ENCODE measurements around the gene NTNG1.

The NTNG1 gene

GRCh38 chr1:107394301-107394700, 253.5 kb downstream of the NTNG1 start:
- in situ Hi-C loops (cut with MboI; ENCODE audit: low sequenced_read_pairs, unreplicated experiment): no loop called here
- no peak for TF ChIP-seq CTCF (IDR thresholded peaks at IDR 0.05; ENCODE audit: borderline replicate concordance, control extremely low read depth, extremely low read depth, insufficient read depth, missing control alignments)
- DNase-seq (ENCODE audit: low spot score): no peak

GRCh38 chr1:107401704-107402103, 260.9 kb downstream of the NTNG1 start:
- in situ Hi-C loops (cut with MboI; ENCODE audit: low sequenced_read_pairs, unreplicated experiment): no loop called here
- no peak for TF ChIP-seq CTCF (IDR thresholded peaks at IDR 0.05; ENCODE audit: borderline replicate concordance, control extremely low read depth, extremely low read depth, insufficient read depth, missing control alignments)
- DNase-seq (ENCODE audit: low spot score): no peak

- no peak for DNase-seq (ENCODE audit: low spot score)
- in situ Hi-C loops (cut with MboI; ENCODE audit: low sequenced_read_pairs, unreplicated experiment): no loop called here
- TF ChIP-seq CTCF (IDR thresholded peaks at IDR 0.05; ENCODE audit: borderline replicate concordance, control extremely low read depth, extremely low read depth, insufficient read depth, missing control alignments): no peak
These were observed 263.9 kb downstream of the NTNG1 start for GRCh38 chr1:107404756-107405155.

GRCh38 chr1:107405236-107405635, 264.4 kb downstream of the NTNG1 start:
- no peak for DNase-seq (ENCODE audit: low spot score)
- in situ Hi-C loops (cut with MboI; ENCODE audit: low sequenced_read_pairs, unreplicated experiment): no loop called here
- no peak for TF ChIP-seq CTCF (IDR thresholded peaks at IDR 0.05; ENCODE audit: borderline replicate concordance, control extremely low read depth, extremely low read depth, insufficient read depth, missing control alignments)

- in situ Hi-C loops (cut with MboI; ENCODE audit: low sequenced_read_pairs, unreplicated experiment): no loop called here
- no peak for DNase-seq (ENCODE audit: low spot score)
- TF ChIP-seq CTCF (IDR thresholded peaks at IDR 0.05; ENCODE audit: borderline replicate concordance, control extremely low read depth, extremely low read depth, insufficient read depth, missing control alignments): no peak
These were observed 266.2 kb downstream of the NTNG1 start for GRCh38 chr1:107407011-107407410.

GRCh38 chr1:107413546-107413945, 272.7 kb downstream of the NTNG1 start:
- TF ChIP-seq CTCF (IDR thresholded peaks at IDR 0.05; ENCODE audit: borderline replicate concordance, control extremely low read depth, extremely low read depth, insufficient read depth, missing control alignments): no peak
- in situ Hi-C loops (cut with MboI; ENCODE audit: low sequenced_read_pairs, unreplicated experiment): no loop called here
- DNase-seq (ENCODE audit: low spot score): no peak

GRCh38 chr1:107413951-107414350, 273.1 kb downstream of the NTNG1 start:
- in situ Hi-C loops (cut with MboI; ENCODE audit: low sequenced_read_pairs, unreplicated experiment): no loop called here
- no peak for DNase-seq (ENCODE audit: low spot score)
- no peak for TF ChIP-seq CTCF (IDR thresholded peaks at IDR 0.05; ENCODE audit: borderline replicate concordance, control extremely low read depth, extremely low read depth, insufficient read depth, missing control alignments)

Data from GM13976 (cell line).